IPS-20b (cell line): Measurements from ENCODE around the gene ITPA.

Experiments
- H3K27ac ChIP-seq: one replicate; pipeline ENCODE4 v1.5.1; 2013; ENCODE audit warnings: low read length
- H3K27me3 ChIP-seq: 2 replicates; pipeline ENCODE4 v1.6.1; 2013; ENCODE audit warnings: mild to moderate bottlenecking, low read length, inconsistent platforms; ENCODE audit not compliant: insufficient read depth
- H3K36me3 ChIP-seq: 2 replicates; pipeline ENCODE4 v1.6.1; 2013; ENCODE audit warnings: low read depth, mild to moderate bottlenecking, inconsistent platforms, low read length, moderate library complexity; ENCODE audit not compliant: insufficient read depth
- H3K4me1 ChIP-seq: 2 replicates; pipeline ENCODE4 v1.6.1; 2013; ENCODE audit warnings: mild to moderate bottlenecking, control low read depth, inconsistent platforms, low read length, moderate library complexity; ENCODE audit not compliant: insufficient read depth
- H3K4me3 ChIP-seq: 2 replicates; pipeline ENCODE4 v1.5.1; 2013; ENCODE audit warnings: mild to moderate bottlenecking, low read length, inconsistent platforms
- H3K9ac ChIP-seq: 2 replicates; pipeline ENCODE4 v1.6.1; 2013; ENCODE audit warnings: low read depth, mild to moderate bottlenecking, inconsistent platforms, low read length, moderate library complexity
- H3K9me3 ChIP-seq: 2 replicates; pipeline ENCODE4 v1.6.1; 2013; ENCODE audit warnings: mild to moderate bottlenecking, low read depth, low read length, inconsistent platforms; ENCODE audit not compliant: insufficient read depth

The ITPA gene

DNA sequence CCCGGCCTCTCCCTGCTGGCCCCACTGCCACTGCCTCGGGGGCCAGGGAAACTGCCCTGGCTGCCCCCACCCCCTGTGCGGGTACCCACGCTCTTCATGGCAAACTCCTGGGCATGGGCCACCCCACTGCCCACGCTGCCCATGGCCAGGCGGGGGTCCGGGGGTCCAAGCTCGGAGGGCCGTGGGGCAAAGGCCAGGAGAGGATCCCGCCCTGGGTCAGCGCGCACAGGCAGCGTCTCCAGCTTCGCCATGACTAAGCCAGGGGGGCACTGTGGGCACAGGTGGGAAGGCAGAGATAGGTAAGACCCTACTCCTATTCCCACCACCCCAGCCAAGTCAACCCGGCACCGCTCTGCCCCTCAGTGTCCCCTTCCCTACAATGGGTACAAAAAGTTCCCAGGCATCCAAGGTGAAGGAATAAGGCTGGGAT is 42.4 kb upstream of the ITPA start:
- Histone ChIP-seq H3K27me3 (peaks cover 21% of the 10 kb centered on the region), H3K36me3 (no peaks in the 10 kb centered on the region), H3K9ac (no peak overlapping the region; the same call in 1 of the 2 replicates), H3K4me3 (no peak overlapping the region), H3K9me3 (no peaks in the 10 kb centered on the region), H3K27ac (no peak overlapping the region), H3K4me1 (peaks cover 10% of the 10 kb centered on the region; the same call in 1 of the 2 replicates)

DNA sequence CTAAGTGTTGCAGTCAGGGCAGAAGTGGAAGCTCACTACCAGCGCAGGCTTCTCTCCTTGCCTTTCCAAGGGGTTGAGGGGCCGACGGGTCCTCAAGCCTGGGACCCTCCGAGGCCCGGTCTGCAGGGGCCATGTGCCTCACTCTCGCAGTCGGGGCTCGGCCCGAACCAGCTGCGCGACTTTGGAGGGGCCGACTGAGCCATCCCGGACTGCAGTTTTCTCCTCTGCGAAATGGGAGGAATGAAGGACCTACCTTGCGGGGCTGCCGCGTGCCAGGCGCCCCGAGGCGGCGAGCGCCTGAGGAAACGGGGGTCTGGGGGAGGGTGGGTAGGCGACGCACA is 41.6 kb upstream of the ITPA start:
- Histone ChIP-seq H3K9me3 (no peaks in the 10 kb centered on the region), H3K27me3 (peaks cover 28% of the 10 kb centered on the region), H3K4me1 (peaks cover 18% of the 10 kb centered on the region; the same call in 1 of the 2 replicates), H3K27ac (no peak overlapping the region), H3K4me3 (peak overlapping the region; percentile 77; the same call in 1 of the 2 replicates), H3K36me3 (no peaks in the 10 kb centered on the region), H3K9ac (peak overlapping the region; percentile 76; the same call in 1 of the 2 replicates)

- no peaks in the 10 kb centered on the region for H3K36me3 ChIP-seq
- H3K27ac ChIP-seq: no peak overlapping the region
- peaks cover 28% of the 10 kb centered on the region for H3K27me3 ChIP-seq
- peak overlapping the region; percentile 77 for H3K4me3 ChIP-seq
- no peaks in the 10 kb centered on the region for H3K9me3 ChIP-seq
- peak overlapping the region; percentile 76; the same call in 1 of the 2 replicates for H3K9ac ChIP-seq
- H3K4me1 ChIP-seq: peaks cover 18% of the 10 kb centered on the region; the same call in 1 of the 2 replicates
Measured at GRCh38 chr20:3168079-3168828, 41.0 kb upstream of the ITPA start.

DNA sequence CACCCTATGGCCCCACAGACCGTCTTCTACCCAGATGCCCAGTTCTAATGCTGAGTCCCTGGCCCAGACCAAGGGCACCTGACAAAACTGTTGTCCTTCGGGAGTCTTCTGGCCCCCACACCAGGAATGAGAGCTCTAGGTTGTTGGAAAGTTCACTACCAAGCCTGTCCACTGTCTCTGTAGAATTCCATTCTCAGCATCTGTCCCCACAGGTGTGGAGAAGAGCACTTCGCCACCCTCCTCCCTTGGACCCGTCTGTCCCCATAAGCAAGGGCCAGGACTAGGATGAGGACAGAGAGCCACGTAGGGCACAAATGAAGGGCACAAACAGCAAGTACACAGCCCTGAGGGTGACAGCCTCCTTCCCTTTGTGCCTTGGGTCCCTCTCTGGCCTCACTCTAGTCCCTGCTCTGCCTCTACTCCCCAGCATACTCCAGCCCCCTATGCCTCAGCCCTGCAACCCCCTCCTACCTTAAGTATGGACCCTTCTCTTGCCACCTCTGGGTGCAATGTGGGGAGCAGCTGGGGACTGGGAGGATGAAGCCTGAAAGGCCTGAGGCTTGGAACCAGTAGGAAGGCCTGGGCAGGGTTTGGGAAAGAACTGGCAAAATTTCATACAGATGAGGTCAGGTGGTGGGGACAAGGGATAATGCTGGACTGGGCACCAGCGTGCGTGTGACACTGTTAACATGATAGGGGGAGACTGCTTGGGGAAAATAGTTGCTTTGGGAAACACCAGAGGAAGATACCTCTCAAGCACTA is 40.3 kb upstream of the ITPA start:
- Histone ChIP-seq H3K4me3 (peak overlapping the region; percentile 77; the same call in 1 of the 2 replicates), H3K36me3 (no peaks in the 10 kb centered on the region), H3K9ac (peak overlapping the region; percentile 76; the same call in 1 of the 2 replicates), H3K4me1 (peaks cover 18% of the 10 kb centered on the region; the same call in 1 of the 2 replicates), H3K9me3 (no peaks in the 10 kb centered on the region), H3K27me3 (peaks cover 28% of the 10 kb centered on the region), H3K27ac (no peak overlapping the region)

DNA sequence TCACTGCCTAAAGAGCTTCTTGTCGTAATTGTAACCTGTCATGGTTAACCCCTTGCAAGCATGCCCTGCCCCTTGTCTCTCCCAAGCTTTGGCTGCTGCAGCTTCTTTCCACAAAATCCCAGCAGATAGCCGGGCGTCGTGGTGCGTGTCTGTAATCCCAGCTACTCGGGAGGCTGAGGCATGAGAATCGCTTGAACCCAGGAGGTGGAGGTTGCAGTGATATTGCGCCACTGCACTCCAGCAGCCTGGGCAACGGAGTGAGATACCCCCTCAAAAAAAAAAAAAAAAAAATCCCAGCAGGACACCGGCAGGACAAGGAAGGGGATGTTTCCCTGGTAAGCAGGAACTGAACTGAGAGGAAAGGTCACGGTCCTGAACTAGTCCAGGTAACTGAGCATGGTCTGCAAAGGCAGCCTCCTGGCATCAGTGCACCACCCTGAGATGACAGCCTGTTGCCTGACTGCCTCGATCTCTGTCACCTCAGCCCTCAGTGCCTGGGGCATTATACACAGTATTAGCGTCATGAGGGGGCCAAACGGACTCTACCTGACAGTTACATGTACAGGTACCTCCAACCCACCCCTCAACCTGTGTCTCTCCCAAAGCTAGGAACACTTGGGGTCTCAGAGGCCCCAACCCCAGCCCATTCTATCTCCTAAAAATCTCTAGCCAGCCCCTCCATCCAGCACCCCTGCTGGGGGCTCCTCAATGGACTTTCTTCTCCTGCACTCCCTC is 37.7 kb upstream of the ITPA start:
- H3K27me3 ChIP-seq: peaks cover 28% of the 10 kb centered on the region
- H3K9me3 ChIP-seq: no peaks in the 10 kb centered on the region
- no peak overlapping the region for H3K9ac ChIP-seq
- H3K36me3 ChIP-seq: no peaks in the 10 kb centered on the region
- peaks cover 29% of the 10 kb centered on the region; the same call in 1 of the 2 replicates for H3K4me1 ChIP-seq
- H3K27ac ChIP-seq: no peak overlapping the region
- peak overlapping the region; percentile 92; the same call in 1 of the 2 replicates for H3K4me3 ChIP-seq

DNA sequence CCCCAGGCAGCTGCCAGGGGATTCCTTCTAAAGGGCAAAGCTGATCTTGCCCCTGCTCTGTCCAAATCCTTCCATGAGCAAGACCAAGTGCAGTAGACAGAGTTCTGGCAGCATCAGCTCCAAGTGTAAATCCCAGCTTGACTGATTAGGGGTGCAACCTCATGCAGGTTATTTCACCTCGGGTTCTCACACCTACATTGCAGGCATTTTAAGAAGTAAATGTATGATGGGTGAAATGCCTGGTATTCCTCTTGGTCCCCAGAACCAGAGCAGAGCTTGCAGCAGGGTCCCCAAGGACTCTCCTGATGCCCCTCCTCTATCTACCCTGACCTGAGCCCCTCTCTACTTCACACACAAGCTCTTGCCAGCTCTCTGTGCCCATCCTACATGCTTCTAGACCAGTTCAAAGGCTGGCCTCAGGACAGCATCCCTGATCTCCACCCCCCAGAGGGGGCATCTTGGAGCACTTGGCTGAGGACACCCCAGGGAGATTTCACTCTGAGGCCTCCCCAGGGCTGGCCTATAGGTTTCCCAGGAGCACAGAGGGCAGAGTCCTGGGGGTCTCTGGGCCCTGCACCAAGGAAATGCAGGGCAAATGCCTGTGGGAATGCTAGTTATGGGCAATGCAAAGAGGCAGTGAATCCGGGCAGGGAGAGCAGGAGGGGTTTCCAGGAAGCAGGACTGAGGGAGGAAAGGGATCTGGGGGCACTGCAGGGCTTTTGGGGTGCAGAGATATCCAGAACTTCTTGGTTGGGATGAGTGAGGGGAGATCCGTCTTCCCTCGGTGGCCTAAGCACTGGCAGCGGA is 37.0 kb upstream of the ITPA start:
- peaks cover 25% of the 10 kb centered on the region for H3K27me3 ChIP-seq
- no peak overlapping the region for H3K27ac ChIP-seq
- peaks cover 29% of the 10 kb centered on the region; the same call in 1 of the 2 replicates for H3K4me1 ChIP-seq
- peak overlapping the region; percentile 92 for H3K4me3 ChIP-seq
- H3K9me3 ChIP-seq: no peaks in the 10 kb centered on the region
- H3K36me3 ChIP-seq: no peaks in the 10 kb centered on the region
- H3K9ac ChIP-seq: peak overlapping the region; percentile 83; the same call in 1 of the 2 replicates

DNA sequence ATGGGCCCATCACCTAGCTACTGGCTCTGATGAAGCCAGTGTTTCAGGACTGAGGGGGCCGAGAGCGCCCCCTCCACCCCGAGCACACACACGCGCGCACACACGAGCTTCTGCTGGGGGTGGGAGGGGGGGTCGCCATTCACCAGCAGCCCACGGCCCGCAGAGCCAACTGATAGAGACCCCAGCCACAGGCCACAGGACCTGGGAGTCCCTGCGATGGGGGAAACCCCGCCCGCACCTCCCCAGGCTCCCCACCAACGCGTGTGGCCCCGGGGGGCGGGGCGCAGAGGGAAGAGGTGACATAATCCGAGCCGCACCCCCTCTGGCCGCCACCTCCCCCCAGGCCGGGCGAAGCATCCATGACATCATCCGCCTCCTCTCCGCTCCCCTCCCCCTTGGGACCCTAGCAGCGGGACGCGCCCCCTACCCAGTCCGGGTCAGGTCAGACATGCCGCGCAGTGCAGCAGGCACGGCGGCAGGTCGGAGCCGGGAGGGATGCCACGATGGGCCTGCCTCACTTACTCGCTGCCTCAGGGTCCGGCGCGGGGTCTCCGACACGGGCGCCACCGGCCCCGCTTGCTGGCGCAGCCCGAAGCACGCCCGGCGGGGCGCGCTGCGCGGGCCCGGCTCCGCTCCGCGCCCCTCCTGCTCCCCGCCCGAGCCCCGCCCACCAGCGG is 36.2 kb upstream of the ITPA start, which contains the start of gene LZTS3:
Gene LZTS3 (minus strand): TSS at position 617 of the 677 bp plus-strand sequence. CDS start 6,386 bp downstream, outside the sequence.
- peaks cover 27% of the 10 kb centered on the region; the same call in 1 of the 2 replicates for H3K4me1 ChIP-seq
- H3K36me3 ChIP-seq: no peaks in the 10 kb centered on the region
- H3K27ac ChIP-seq: peak within 1 kb of the TSS; percentile 58
- peaks cover 17% of the 10 kb centered on the region; the same call in 1 of the 2 replicates for H3K27me3 ChIP-seq
- no peaks in the 10 kb centered on the region for H3K9me3 ChIP-seq
- H3K4me3 ChIP-seq: peak within 1 kb of the TSS; percentile 92
- H3K9ac ChIP-seq: peak within 1 kb of the TSS; percentile 88

GRCh38 chr20:3173610-3174441 is 35.5 kb upstream of the ITPA start:
- Histone ChIP-seq H3K27me3 (peaks cover 12% of the 10 kb centered on the region; the same call in 1 of the 2 replicates), H3K4me3 (peak overlapping the region; percentile 92), H3K27ac (peak overlapping the region; percentile 58), H3K4me1 (peaks cover 23% of the 10 kb centered on the region; the same call in 1 of the 2 replicates), H3K9ac (peak overlapping the region; percentile 88), H3K9me3 (no peaks in the 10 kb centered on the region), H3K36me3 (no peaks in the 10 kb centered on the region)

GRCh38 chr20:3174442-3175261 is 34.6 kb upstream of the ITPA start:
- Histone ChIP-seq H3K27me3 (peaks cover 7% of the 10 kb centered on the region; the same call in 1 of the 2 replicates), H3K9me3 (no peaks in the 10 kb centered on the region), H3K36me3 (no peaks in the 10 kb centered on the region), H3K9ac (peak overlapping the region; percentile 88), H3K4me3 (peak overlapping the region; percentile 92), H3K4me1 (peaks cover 21% of the 10 kb centered on the region; the same call in 1 of the 2 replicates), H3K27ac (no peak overlapping the region)
